ENCODE measurements around the gene DNAI7.

DNA sequence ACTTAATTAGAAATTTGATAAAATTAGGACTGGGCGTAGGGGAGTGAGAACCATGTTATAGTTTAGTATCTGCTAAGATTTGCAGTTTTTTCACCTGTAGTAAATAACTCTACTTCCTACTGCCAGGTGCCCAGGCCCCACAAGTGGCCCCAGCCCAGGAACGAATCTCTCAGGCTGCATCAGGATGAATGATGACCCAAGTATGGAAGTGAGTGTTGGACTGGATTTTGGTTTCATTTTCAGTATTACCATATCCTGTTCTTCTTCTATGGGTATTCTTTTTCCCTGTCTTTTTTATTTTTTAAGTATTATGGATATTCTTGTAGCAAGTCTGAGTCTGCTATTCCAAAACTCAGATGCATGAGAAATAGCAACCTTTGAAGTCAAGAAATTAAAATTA, 125.7 kb downstream of the DNAI7 start:
- TF ChIP-seq, protein P1, sequence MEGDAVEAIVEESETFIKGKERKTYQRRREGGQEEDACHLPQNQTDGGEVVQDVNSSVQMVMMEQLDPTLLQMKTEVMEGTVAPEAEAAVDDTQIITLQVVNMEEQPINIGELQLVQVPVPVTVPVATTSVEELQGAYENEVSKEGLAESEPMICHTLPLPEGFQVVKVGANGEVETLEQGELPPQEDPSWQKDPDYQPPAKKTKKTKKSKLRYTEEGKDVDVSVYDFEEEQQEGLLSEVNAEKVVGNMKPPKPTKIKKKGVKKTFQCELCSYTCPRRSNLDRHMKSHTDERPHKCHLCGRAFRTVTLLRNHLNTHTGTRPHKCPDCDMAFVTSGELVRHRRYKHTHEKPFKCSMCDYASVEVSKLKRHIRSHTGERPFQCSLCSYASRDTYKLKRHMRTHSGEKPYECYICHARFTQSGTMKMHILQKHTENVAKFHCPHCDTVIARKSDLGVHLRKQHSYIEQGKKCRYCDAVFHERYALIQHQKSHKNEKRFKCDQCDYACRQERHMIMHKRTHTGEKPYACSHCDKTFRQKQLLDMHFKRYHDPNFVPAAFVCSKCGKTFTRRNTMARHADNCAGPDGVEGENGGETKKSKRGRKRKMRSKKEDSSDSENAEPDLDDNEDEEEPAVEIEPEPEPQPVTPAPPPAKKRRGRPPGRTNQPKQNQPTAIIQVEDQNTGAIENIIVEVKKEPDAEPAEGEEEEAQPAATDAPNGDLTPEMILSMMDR (IDR thresholded peaks at IDR 0.05): no peak
- TF ChIP-seq POLR2A (IDR thresholded peaks at IDR 0.05): no peak

All from testis (tissue), 2 donors.